HepG2 (cell line): Measurements from ENCODE around the gene CMTM8. TPM values are rescaled to one million over a fixed set of nuclear protein-coding genes. Genes with fewer than 3 reads are reported as not detected.

ENCODE experiments used
- ATAC-seq: fragments of 200-7000 bp; cut with Tn5 transposase; 3 replicates; pipeline ENCODE4 v1.9.1; 2020; ENCODE audit warnings: mild to moderate bottlenecking, moderate library complexity
- BruUV-seq: library from RNA; stranded (reverse); fragments of 400-500 nt; replicated peaks from 2 replicates; lab custom pipeline; 2021; lab: Mats Ljungman, UMichigan
- CTCF ChIA-PET: fragments of 300-600 bp; formaldehyde crosslinking; extraction: SDS; loops from one replicate; lab custom pipeline; 2021; ENCODE audit warnings: low total read pairs, inconsistent platforms, low intra/inter-chr PET ratio; lab: Yijun Ruan, JAX
- POLR2A ChIA-PET: fragments of 350-600 bp; sonication (Branson Sonifier 250); formaldehyde crosslinking; loops from one replicate; lab custom pipeline; 2020; ENCODE audit warnings: antibody characterized with exemption, inconsistent platforms; lab: Yijun Ruan, JAX
- DNase-seq: peaks from one replicate; pipeline ENCODE4 v3.0.0-alpha.2; 2015; ENCODE audit warnings: low spot score
- FAIRE-seq: peaks from 3 replicates; lab custom pipeline; 2011; peaks lifted over from hg19 to GRCh38; lab: Jason Lieb, UNC
- H2AFZ ChIP-seq: one replicate; pipeline ENCODE4 v1.6.1; 2011; ENCODE audit warnings: low read length, inconsistent platforms
- H3K27ac ChIP-seq: fragments of 300-600 bp; 3 replicates; pipeline ENCODE4 v1.8.0; 2011; ENCODE audit warnings: mixed run types, mild to moderate bottlenecking, mixed read lengths, low read length, inconsistent platforms; ENCODE audit not compliant: insufficient read depth; ENCODE audit errors: extremely low read length
- H3K27me3 ChIP-seq, 2 experiments: fragments of 200-600 bp in 1 of 2; 2 replicates in 1 of 2; 3 replicates in 1 of 2; pipeline versions ENCODE4 v1.6.0 to v1.8.0; 2011; ENCODE audit warnings: low read length in 2 of 2, mild to moderate bottlenecking in 2 of 2, moderate library complexity in 2 of 2, inconsistent platforms in 1 of 2; ENCODE audit not compliant: insufficient read depth in 2 of 2, control insufficient read depth in 1 of 2
- H3K36me3 ChIP-seq, 2 experiments: fragments of 200-600 bp in 1 of 2; replicated peaks in 1 of 2; 2 replicates in 1 of 2; 3 replicates in 1 of 2; pipeline versions ENCODE4 v1.5.1 to v1.8.0; 2011; ENCODE audit warnings: low read length in 2 of 2, inconsistent platforms in 1 of 2; ENCODE audit not compliant: insufficient read depth in 2 of 2, control insufficient read depth in 1 of 2
- H3K4me1 ChIP-seq: 2 replicates; pipeline ENCODE4 v1.5.1; 2012; ENCODE audit warnings: low read length, inconsistent platforms; ENCODE audit not compliant: insufficient read depth
- H3K4me2 ChIP-seq: 2 replicates; pipeline ENCODE4 v1.6.0; 2011; ENCODE audit warnings: low read depth, low read length, inconsistent platforms
- H3K4me3 ChIP-seq, 3 experiments: fragments of 200-600 bp in 1 of 3; sonication (generic), shearing (Covaris generic) in 1 of 3; replicated peaks in 1 of 3; 2 replicates each; pipeline ENCODE4 v1.5.1; 2011 to 2016; ENCODE audit warnings: low read length in 3 of 3, inconsistent platforms in 2 of 3, low read depth in 2 of 3, mild to moderate bottlenecking in 2 of 3, control low read depth in 1 of 3, mixed read lengths in 1 of 3; ENCODE audit not compliant: insufficient read depth in 1 of 3
- H3K79me2 ChIP-seq: one replicate; pipeline ENCODE4 v1.6.1; 2011; ENCODE audit warnings: low read length, inconsistent platforms; ENCODE audit not compliant: insufficient read depth
- H3K9ac ChIP-seq: 2 replicates; pipeline ENCODE4 v1.6.0; 2011; ENCODE audit warnings: mild to moderate bottlenecking, low read depth, low read length, inconsistent platforms; ENCODE audit not compliant: insufficient read depth
- H3K9me3 ChIP-seq: 2 replicates; pipeline ENCODE4 v1.5.1; 2012; ENCODE audit warnings: mild to moderate bottlenecking, low read length
- H4K20me1 ChIP-seq: 2 replicates; pipeline ENCODE4 v1.6.0; 2011; ENCODE audit warnings: inconsistent platforms, mild to moderate bottlenecking, low read length, moderate library complexity; ENCODE audit not compliant: insufficient read depth
- FOXK2 ChIP-seq: fragments of 450-650 bp; IDR thresholded peaks from 2 replicates; pipeline ENCODE4 v1.6.1; 2016
- FOXO1 ChIP-seq: sonication (generic); formaldehyde crosslinking; IDR thresholded peaks from 2 replicates; pipeline ENCODE4 v1.4.0; 2020; ENCODE audit warnings: missing genetic modification reagents
- HNF4A ChIP-seq: sonication (generic); formaldehyde crosslinking; IDR thresholded peaks from 2 replicates; pipeline ENCODE4 v1.4.0; 2020; ENCODE audit warnings: missing genetic modification reagents
- MAFG ChIP-seq: sonication (generic); formaldehyde crosslinking; IDR thresholded peaks from 2 replicates; pipeline ENCODE4 v1.5.1; 2020; ENCODE audit warnings: mild to moderate bottlenecking, missing genetic modification reagents
- SOX13 ChIP-seq, 3 experiments: fragments of 450-650 bp in 1 of 3; sonication (generic) in 1 of 3; formaldehyde crosslinking in 1 of 3; IDR thresholded peaks in 2 of 3; conservative IDR thresholded peaks in 1 of 3; 2 replicates each; pipeline versions ENCODE4 v1.5.0 to v1.6.1; 2016 to 2020; ENCODE audit warnings: antibody characterized with exemption in 1 of 3, mild to moderate bottlenecking in 1 of 3, missing compliant biosample characterization in 1 of 3, missing genetic modification reagents in 1 of 3, moderate library complexity in 1 of 3
- SOX6 ChIP-seq, 2 experiments: fragments of 450-650 bp in 1 of 2; sonication (generic) in 1 of 2; formaldehyde crosslinking in 1 of 2; IDR thresholded peaks; 2 replicates each; pipeline versions ENCODE4 v1.4.0 to v1.6.1; 2017 to 2020; ENCODE audit warnings: antibody characterized with exemption in 1 of 2, mild to moderate bottlenecking in 1 of 2, missing genetic modification reagents in 1 of 2
- ZBTB3 ChIP-seq: sonication (generic); formaldehyde crosslinking; IDR thresholded peaks from 2 replicates; pipeline ENCODE4 v1.4.0; 2020; ENCODE audit warnings: low read depth, mild to moderate bottlenecking, moderate library complexity, missing genetic modification reagents, borderline replicate concordance
- ZNF232 ChIP-seq: sonication (generic); formaldehyde crosslinking; IDR thresholded peaks from 2 replicates; pipeline ENCODE4 v1.4.0; 2020; ENCODE audit warnings: missing genetic modification reagents, borderline replicate concordance
- ZNF331 ChIP-seq: sonication (generic); formaldehyde crosslinking; IDR thresholded peaks from 2 replicates; pipeline ENCODE4 v1.4.0; 2020; ENCODE audit warnings: missing genetic modification reagents
- ZNF510 ChIP-seq: sonication (generic); formaldehyde crosslinking; IDR thresholded peaks from 2 replicates; pipeline ENCODE4 v1.4.0; 2020; ENCODE audit warnings: low read depth, mild to moderate bottlenecking, missing genetic modification reagents
- ZNF674 ChIP-seq: sonication (generic); formaldehyde crosslinking; IDR thresholded peaks from 2 replicates; pipeline ENCODE4 v1.5.0; 2020; ENCODE audit warnings: low read depth, mild to moderate bottlenecking, missing genetic modification reagents
- ZNF713 ChIP-seq: sonication (generic); formaldehyde crosslinking; IDR thresholded peaks from 2 replicates; pipeline ENCODE4 v1.4.0; 2020; ENCODE audit warnings: mild to moderate bottlenecking, missing genetic modification reagents
- ZNF75D ChIP-seq: sonication (generic); formaldehyde crosslinking; IDR thresholded peaks from 2 replicates; pipeline ENCODE4 v1.8.1; 2023; ENCODE audit warnings: missing genetic modification reagents, mild to moderate bottlenecking, borderline replicate concordance
- WGBS: methylation state at CpG from one replicate; pipeline ENCODE4 v1.1.6; 2017; ENCODE audit warnings: low lambda C conversion rate; 5-methylcytosine and 5-hydroxymethylcytosine counted together
- in situ Hi-C: cut with HindIII; loops from 2 replicates; pipeline ENCODE4 v1.10.0; 2017; ENCODE audit warnings: low pct_unique_long_range_greater_than_20kb; ENCODE audit not compliant: extremely low pct_ligation_motif_present
- intact Hi-C: fragments of 100-400 bp; cut with micrococcal nuclease; formaldehyde crosslinking; loops from one replicate; pipeline ENCODE4 v1.10.0; 2022; ENCODE audit not compliant: unreplicated experiment
- polyA plus RNA-seq, 8 experiments: library from polyadenylated mRNA; depleted of rRNA in 3 of 8; stranded (reverse) in 7 of 8; unstranded in 1 of 8; fragments of >200 nt; fragmentation: Illumina TruSeq in 4 of 8; extraction: Trizol in 4 of 8; gene quantifications; 2 replicates each; pipeline versions ENCODE4 v1.2.1 to v1.2.3, GENCODE V29; 2011 to 2016; ENCODE audit warnings: low read depth in 4 of 8, missing spikeins in 1 of 8, mixed read lengths in 1 of 8; ENCODE audit not compliant: insufficient read depth in 1 of 8
- total RNA-seq, 5 experiments: library from RNA; depleted of rRNA; stranded (reverse); fragments of >200 nt; fragmentation: Illumina TruSeq; extraction: Trizol; gene quantifications; 2 replicates each; pipeline ENCODE4 v1.2.3, GENCODE V29; 2016; ENCODE audit warnings: low read depth in 1 of 5
- TF ChIP-seq, protein P1 (sequence below): IDR thresholded peaks from 2 replicates; pipeline ENCODE4 v1.6.1; 2016; ENCODE audit warnings: missing compliant biosample characterization, missing genetic modification reagents, borderline replicate concordance

The CMTM8 gene
- total and polyA plus RNA-seq, 2 of the 13 experiments (the other 11 are each of a cell fraction or from before 2014, with no cell fraction given), result 8.9 to 15.8 TPM

DNA sequence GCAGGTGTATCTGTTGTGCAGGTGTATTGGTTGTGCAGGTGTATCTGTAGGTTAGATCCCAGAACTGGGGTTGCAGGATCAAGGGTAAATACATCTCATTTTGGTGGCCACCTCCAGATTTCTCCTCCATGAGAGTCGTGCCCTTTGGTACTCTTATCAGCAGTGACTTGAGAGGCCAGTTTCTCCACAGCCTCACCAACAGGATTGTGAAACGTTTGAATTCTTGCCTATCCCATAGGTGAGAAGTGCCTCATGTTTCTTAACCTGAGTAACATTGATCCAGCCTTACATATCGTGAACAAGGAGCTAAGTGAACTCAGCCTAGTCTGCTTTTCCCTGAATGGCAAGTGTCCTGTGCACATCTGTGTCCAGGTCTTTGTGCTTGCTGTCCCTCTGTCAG is 55.4 kb downstream of the CMTM8 start:
- intact Hi-C loops, result loop anchor here (5.0 to 10.0 kb wide), 2 partner anchors 57 to 101 kb away; partner anchors contain the start of genes CMTM7 and CMTM8

DNA sequence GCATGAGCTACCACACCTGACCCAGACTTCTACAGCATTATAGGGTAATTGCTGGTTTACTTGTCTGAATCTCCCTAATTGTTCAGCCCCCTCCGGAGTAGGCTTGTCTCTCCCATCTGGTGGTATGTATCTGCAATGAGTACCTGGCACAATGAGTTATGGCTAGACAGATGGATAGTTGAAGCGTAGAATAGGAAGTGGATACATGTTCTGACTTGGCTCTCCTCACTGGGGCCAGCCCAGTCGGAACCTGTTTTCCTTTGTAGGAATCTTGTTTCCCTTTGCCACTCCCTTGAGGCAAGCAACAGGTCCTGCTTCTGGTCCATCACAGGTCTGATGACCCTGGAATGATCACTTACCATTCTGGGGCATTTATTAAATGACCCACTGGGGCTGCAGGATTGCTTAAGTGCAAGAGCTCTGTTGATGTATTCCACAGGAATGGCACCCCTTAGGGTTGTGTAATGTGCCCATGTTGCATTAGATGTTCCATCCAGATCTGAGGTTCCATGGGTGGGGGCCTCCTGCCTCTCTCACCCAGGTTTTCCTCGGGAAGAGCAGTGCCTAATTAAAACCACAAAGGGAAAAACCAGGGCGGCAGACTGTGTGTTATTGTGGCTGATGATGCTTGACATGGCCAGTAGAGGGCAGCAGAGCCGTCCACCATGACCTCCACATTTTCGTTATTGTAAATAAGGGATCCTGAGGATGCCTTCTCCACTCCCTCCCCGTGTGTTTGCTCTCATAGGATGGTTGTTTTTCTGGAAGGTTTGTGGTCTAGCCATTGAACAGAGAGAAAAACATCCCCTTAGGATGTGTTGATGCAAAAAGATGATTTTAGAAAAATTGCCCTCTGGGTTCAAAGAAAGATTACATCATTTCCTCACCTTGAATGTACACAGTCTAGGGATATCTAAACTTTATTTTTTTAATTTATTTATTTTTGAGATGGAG is 58.0 kb downstream of the CMTM8 start:
- Histone ChIP-seq H3K9me3 (no peaks in the 10 kb centered on the region), H3K36me3 (no peaks in the 10 kb centered on the region), H3K4me1 (peaks cover 38% of the 10 kb centered on the region), H3K4me2 (no peak overlapping the region), H3K27me3 (no peaks in the 10 kb centered on the region), H3K79me2 (peaks cover 13% of the 10 kb centered on the region), H2AFZ (no peak overlapping the region), H4K20me1 (no peaks in the 10 kb centered on the region), H3K9ac (no peak overlapping the region), H3K27ac (no peak overlapping the region), H3K4me3 (no peak overlapping the region)
- BruUV-seq, result no TSS peak
- WGBS, result 37% methylated on average over 8 of the region's 8 CpGs
- POLR2A ChIA-PET, result no interaction called here
- CTCF ChIA-PET, result interaction anchor here (0.6 to 2.1 kb wide), 9 partner anchors 38 to 121 kb away, joined by 3 to 26 read pairs (median 3); no protein-coding TSS in a partner anchor
- intact Hi-C loops, result loop anchor here (1.0 to 10.0 kb wide), 3 partner anchors 44 to 119 kb away; partner anchors contain the start of gene CMTM7
- FAIRE-seq, result peak; percentile 81
- peak; percentile 79 for ATAC-seq
- in situ Hi-C loops, result loop anchor here (5.0 kb wide), 2 partner anchors 41 to 119 kb away; no protein-coding TSS in a partner anchor
- peak; percentile 47 for DNase-seq
- no peak for TF ChIP-seq SOX13 (IDR thresholded peaks at IDR 0.05)
- TF ChIP-seq SOX13 (CRISPR knock-in tag; conservative IDR thresholded peaks at IDR 0.05 in 1 of 2, IDR thresholded peaks at IDR 0.05 in 1 of 2), result 0 out of 4 replicates have a peak, but pooled peaks of 1 of the 2 experiments have one; percentile 27
- no peak for TF ChIP-seq ZNF510 (CRISPR knock-in tag)
- TF ChIP-seq ZNF331 (CRISPR knock-in tag), result peak; percentile 69; the same call in 1 of the 2 replicates
- TF ChIP-seq SOX6 (IDR thresholded peaks at IDR 0.05), result no peak
- TF ChIP-seq SOX6 (CRISPR knock-in tag; IDR thresholded peaks at IDR 0.05), result peak; percentile 52; the same call in 1 of the 2 replicates
- TF ChIP-seq FOXK2, result peak; percentile 58; the same call in 1 of the 2 replicates
- no peak for TF ChIP-seq ZNF75D (CRISPR knock-in tag)
- TF ChIP-seq ZNF232 (CRISPR knock-in tag), result no peak
- no peak for TF ChIP-seq ZNF713 (CRISPR knock-in tag)
- TF ChIP-seq, protein P1, sequence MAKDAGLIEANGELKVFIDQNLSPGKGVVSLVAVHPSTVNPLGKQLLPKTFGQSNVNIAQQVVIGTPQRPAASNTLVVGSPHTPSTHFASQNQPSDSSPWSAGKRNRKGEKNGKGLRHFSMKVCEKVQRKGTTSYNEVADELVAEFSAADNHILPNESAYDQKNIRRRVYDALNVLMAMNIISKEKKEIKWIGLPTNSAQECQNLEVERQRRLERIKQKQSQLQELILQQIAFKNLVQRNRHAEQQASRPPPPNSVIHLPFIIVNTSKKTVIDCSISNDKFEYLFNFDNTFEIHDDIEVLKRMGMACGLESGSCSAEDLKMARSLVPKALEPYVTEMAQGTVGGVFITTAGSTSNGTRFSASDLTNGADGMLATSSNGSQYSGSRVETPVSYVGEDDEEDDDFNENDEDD (CRISPR knock-in tag), result no peak
- TF ChIP-seq MAFG, result no peak
- TF ChIP-seq ZNF674, result no peak
- peak; percentile 65; the same call in 1 of the 2 replicates for TF ChIP-seq FOXO1 (CRISPR knock-in tag)

More for the DNA sequence above, 55.4 kb downstream of the CMTM8 start:
- no TSS peak for BruUV-seq
- Histone ChIP-seq H3K4me1 (peaks cover 58% of the 10 kb centered on the region), H4K20me1 (no peaks in the 10 kb centered on the region), H3K27me3 (no peaks in the 10 kb centered on the region), H3K4me2 (no peak overlapping the region), H3K9ac (no peak overlapping the region), H3K4me3 (no peak overlapping the region), H3K9me3 (no peaks in the 10 kb centered on the region), H3K36me3 (no peaks in the 10 kb centered on the region), H2AFZ (no peak overlapping the region), H3K79me2 (peaks cover 9% of the 10 kb centered on the region), H3K27ac (peak overlapping the region; percentile 14)
- ChIA-PET POLR2A (no interaction called here), CTCF (no interaction called here)
- FAIRE-seq (peak; percentile 68), ATAC-seq (no peak), DNase-seq (no peak)
- WGBS, result 13% methylated on average over 3 of the region's 3 CpGs
- TF ChIP-seq ZBTB3 (CRISPR knock-in tag), result no peak
- 0 out of 2 replicates have a peak, but pooled peaks have one; percentile 9 for TF ChIP-seq FOXO1 (CRISPR knock-in tag)
- TF ChIP-seq HNF4A (CRISPR knock-in tag), result peak; percentile 30; the same call in 1 of the 2 replicates
- in situ Hi-C loops, result no loop called here
